Uterus (tissue), 2 donors: ENCODE results near the gene SMIM24.

ENCODE experiments used
- CTCF ChIP-seq, 4 experiments: fragments of 200-600 bp in 2 of 4; fragments of 450-650 bp in 2 of 4; sonication (generic) in 2 of 4; IDR thresholded peaks; one replicate each; pipeline ENCODE4 v1.5.1; 2016 to 2019; ENCODE audit warnings: antibody characterized with exemption in 4 of 4, mild to moderate bottlenecking in 2 of 4, moderate library complexity in 1 of 4
- POLR2A ChIP-seq, 2 donors: fragments of 450-650 bp; IDR thresholded peaks; one replicate each; pipeline ENCODE4 v1.6.1; 2016; ENCODE audit warnings: antibody characterized with exemption in 2 of 2, mild to moderate bottlenecking in 1 of 2, moderate library complexity in 1 of 2

- TF ChIP-seq CTCF (IDR thresholded peaks at IDR 0.05): peak; percentile 76 to 93 (median 85)
- TF ChIP-seq POLR2A (IDR thresholded peaks at IDR 0.05): peak in 1 of 2 donors; percentile 17
Measured at GRCh38 chr19:3471954-3472655, 8.2 kb downstream of the SMIM24 start.
